CD4-positive, alpha-beta T cell treated with Interleukin-12 subunit alpha and Interleukin-12 subunit beta, for 1 hour (primary cell): ENCODE results near the gene PNPLA7.
"Not testable (repeated sequence)": the region's sequence is repeated elsewhere in the genome, so short reads cannot be mapped to it uniquely, and the experiment has no call there.

Experiments used
- DNase-seq: peaks from one replicate; pipeline ENCODE4 v3.0.0-alpha.2; 2020

The PNPLA7 gene

GRCh38 chr9:137476856-137477255 lies 73.3 kb downstream of the PNPLA7 start:
- no peak for DNase-seq

GRCh38 chr9:137475666-137476065 lies 74.5 kb downstream of the PNPLA7 start:
- no peak for DNase-seq

DNA sequence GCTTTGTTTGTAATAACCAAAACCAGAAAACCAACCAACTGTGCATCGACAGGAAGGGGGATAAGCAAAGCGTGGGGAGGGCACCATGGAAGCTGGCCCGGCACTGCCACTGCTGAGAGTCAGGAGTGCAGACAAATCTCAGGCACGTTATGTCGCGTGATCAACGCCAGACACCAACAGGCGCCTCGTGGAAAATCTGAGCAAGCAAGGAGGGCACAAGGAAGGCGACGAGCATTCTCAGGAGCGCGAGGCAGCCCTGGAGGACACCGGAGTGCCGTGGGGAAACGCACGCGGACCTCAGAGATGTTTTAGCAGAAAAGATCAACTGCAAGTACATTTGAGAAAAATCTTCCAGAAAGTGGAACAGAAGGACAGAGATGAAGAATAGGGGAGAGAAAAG lies 75.9 kb downstream of the PNPLA7 start:
- DNase-seq = no peak

DNA sequence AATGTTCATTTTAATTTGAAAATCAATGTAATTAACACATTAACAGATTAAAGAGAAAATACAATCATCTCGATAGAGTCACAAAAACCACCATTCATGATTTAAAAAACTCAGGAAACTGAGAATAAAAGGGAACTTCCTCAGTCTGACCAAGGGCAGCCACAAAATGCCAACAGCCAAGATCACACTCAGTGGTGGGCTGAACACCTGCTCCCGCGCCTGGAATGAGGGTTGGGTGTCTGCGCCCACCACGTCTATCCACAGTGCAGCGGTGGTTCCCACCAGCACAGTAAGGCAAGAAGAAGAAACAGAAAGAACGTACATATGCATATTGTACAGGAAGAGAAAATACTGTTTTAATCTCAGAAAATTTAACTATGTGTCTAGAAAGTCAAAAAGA lies 79.4 kb downstream of the PNPLA7 start:
- no peak for DNase-seq

DNA sequence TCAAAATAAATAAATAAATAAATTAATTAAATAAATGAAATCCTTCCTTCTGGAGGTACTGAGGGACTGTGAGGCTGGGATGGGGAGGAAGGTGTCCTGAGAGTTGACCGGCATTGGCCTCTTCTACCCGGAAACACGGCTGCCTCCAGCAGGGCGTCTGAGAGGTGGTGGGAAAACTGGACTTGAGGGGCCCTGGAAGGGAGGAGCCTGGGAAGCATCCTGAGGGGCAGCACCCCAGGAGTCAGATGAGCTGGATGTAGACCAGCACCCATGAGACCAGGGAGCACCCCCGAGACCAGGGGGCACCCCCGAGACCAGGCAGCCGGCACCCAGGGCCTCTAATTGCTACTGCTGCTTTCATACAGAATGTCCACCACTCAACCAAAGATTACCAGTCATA lies 82.3 kb downstream of the PNPLA7 start:
- DNase-seq = no peak

GRCh38 chr9:137467161-137467581 lies 83.0 kb downstream of the PNPLA7 start:
- DNase-seq = no peak

GRCh38 chr9:137466389-137467085 lies 83.7 kb downstream of the PNPLA7 start:
- DNase-seq = not testable (repeated sequence)

GRCh38 chr9:137465720-137466388 lies 84.3 kb downstream of the PNPLA7 start:
- DNase-seq = no peak

DNA sequence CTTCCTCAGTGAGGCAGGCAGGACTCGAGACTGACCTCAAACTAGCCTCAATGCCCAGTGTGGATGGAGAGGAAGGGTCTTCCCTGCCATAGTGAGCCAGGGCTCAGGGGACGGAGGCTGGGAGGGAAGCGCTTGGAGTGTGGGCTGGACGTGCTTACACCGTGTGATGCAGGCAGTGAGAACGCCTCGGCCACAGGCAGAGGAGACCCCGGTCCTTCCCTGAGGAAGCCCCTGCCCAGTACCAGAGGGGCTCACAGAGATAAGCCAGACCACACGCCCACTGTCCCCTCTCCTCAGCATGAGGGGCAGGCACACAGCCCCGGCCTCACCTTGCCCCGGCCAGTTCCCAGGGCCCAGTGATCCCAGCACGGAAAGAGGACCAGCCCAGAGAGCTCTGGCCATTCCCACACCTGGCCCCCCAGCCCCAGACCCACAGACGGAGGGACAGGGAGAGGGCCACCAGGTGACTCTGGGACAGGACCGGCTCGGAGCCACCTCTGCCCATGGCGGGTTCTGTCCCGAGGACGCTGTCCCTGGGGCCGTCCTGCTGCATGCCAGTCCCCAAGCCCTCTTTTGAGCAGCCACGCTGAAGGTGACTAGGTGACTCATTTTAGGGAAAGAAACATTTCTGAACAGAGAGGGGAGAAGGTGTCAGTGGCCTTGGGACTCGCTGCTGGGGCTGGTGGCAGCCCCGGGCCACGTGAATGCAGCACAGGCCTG lies 85.0 kb downstream of the PNPLA7 start:
- no peak for DNase-seq

DNA sequence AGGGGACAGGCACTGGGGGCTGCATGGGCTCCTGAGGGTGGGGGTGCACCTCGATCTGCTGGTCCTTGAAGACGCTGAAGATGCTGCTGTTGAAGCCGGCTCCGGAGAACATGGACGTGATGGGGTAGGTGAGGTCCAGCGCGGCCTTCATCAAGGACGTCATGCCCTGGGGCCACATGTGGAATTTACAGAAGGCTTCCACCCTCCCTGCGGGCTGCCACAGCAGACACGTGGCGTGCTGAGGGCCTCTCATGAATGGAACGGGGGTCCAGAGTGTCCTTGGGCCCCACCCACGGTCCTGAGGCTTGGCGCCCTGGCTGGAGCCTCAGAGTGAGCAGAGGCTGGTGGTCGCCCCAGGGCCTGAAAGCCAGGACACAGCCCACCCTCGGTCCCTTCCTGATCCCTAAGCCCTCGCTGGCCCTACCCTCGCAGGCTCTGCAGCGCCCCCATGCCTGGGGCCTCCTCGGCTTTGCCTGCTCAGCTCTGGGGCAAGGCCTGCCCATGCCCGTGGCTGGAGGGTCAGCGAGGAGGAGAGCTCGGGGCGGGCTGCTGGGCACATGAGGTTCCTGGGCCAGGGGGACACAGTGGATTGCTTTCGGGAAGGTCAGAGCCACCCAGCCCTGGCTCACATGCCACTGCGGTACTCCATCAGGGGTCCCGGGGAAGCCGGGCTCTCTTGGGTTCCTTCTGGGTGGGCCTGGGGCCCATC lies 85.8 kb downstream of the PNPLA7 start:
- no peak for DNase-seq

DNA sequence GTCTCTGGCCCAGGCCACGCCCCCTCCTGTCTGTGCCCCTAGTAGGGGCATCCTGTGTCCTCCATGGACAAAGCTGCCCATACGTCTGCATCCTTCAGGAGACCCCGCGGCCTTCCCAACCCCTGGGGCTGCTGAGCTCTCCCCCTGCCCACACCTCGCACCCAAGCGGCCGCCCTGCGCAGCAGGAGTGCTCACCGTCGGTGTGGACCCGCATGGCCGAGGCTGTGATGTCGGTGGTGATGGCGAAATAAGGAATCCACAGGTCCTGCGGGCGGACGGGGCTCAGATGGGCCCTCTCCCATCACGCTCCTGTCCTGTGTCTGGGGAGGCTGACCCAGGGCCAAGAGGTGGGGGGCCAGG lies 86.3 kb downstream of the PNPLA7 start:
- no peak for DNase-seq

DNA sequence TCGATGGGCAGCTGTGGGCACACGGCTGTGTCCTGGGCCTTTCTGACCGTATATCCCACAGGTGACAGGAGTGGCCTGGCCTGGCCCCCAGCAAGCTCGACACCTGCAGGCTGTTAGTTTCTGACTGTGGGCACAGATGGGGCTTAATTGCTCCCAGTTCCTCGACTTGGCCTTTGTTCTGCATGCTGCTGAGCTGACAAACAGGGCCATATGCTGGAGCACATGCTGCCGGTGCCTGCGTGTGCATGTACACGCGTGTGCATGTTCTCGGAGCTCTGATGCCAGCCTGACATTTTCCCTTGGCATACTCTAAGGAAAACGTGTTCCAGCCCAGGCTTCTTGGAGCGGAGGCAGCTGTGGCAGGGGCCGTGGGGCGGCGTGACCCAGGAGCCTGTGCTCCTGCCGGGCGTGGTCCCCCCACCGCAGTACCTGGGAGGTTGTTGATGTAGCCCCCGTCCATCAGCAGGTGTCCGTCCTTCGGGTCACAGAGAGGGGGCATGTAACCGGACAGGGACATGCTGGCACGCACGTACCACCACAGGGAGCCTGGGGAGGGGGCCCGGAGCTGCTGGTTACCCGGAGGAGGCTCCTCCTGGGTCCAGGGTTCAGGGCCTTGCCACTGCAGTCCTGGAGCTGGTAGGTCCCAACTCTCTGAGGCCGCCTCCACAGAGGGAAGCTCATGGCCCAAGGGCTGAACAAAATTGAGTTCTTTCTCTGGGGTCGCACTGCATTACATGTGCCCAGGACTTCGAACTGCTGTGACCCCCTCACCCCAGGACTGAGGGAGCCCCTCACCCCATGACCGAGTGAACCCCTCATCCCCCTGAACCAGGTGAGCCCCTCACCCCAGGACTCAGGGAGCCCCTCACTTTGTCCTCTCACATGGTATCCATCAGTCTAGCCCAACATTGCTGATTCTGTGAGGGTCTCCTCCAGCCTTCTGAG lies 86.9 kb downstream of the PNPLA7 start:
- no peak for DNase-seq

DNA sequence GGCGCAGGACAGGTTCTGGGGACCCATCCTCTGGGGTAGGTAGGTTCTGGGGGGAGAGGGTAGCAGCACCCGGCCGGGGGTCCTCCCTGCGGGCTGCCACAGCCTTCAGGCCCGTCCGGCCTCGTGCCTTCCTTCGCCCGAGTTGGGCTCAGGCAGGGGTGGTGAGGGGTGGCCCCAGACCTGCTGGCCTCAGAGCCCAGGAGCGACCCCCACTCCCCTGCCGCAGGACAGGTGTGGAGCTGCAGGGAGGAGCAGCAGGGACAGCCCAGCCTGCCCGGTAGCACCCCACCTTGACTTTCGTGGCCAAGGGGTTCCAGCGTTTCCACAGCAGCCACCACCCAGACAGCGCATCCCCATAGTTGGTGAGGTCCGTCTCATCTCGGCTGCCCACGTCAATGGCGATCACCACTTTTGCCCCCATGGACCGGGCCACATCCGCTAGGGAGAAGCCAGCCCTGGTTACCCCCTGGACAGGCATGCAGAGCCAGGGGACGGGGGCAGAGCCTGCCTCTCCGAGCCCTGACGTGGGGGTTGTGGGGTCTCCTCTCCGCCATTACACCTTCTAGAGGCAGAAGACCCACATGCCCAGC lies 87.7 kb downstream of the PNPLA7 start:
- DNase-seq = no peak

- peak; percentile 89 for DNase-seq
Observed at GRCh38 chr9:137461663-137462395, 88.4 kb downstream of the PNPLA7 start.

DNA sequence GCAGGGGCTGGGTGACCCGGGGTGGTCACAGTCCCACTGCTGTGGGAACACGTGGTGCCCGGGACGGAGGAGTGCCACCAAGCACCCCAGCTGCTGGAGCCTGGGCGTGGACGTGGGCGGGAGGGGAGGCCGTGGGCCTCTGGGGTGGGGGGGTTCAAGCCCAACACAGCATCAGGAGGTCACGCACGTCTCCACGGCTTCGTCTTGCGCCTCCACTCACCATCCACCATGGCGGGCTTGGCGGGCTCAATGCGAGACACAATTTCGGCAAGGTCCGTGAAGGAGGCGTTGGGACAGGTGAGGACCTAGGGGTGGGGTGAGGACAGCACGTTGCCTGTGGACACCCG lies 88.9 kb downstream of the PNPLA7 start:
- no peak for DNase-seq

DNA sequence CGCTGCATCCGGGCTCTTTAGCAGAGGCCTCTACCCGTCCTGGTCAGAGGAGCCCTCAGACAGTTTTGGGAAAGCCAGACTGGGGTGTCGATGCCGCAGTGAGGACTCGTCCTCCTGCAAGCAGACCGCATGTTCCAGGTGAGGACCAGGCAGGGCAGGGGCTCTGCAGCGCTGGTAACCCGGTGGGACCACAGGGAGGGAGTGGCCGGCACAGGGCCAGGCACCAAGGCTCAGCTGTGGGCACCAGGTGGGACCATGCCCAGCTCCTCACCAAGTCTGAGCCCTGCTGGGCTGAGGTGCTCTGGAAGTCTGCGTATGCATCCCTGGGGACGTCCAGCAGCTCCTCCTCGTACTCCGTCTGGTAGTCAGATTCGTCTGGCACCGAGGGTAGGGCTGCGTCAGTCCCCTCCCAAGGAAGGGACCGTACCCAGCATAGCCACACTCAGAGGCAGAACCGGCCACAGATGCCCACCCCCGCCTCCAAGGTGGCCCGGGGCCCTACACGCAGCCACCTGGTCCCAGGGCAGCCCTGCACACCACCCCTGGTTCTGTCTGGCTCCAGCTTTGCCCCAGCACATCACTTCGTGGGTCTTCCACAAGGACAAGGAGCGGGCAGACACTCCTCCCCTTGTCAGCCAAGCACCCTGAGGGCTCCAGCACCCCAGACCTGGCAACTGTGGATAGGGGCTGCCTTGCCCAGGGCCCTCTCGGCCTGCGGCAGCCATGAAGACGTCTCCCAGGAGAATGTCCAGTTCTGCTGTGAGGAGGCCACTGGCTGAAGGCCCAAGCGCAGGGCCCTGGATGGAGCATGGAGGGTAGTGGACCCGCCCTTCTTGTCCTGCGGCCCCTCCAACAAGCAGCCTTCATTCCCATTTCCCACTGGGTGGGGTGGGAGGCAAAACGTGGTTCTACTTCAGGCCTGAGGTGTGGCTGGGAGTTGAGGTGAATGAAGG lies 89.6 kb downstream of the PNPLA7 start:
- DNase-seq = no peak

GRCh38 chr9:137459601-137460362 lies 90.4 kb downstream of the PNPLA7 start:
- no peak for DNase-seq

DNA sequence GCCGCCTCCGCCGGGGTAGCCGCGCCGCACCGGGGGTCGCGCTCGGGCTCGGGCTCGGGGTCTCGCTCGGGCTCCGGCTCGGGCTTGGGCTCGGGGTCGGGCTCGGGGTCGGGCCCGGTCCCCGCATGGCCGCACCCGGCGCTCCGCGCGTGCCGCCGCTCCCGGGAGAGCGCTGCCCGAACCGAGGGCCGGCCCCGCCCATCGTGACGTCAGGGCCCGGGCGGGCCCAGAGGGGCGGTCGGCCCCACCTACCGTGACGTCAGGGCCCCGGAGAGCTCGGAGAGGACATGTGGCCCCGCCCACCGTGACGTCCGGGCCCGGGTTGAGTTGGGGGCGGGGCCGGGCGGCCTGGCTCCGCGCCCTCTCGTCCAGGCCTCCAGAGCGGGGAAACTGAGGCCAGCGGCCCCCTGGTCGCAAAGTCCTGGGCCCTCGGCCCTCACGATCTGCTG lies 91.0 kb downstream of the PNPLA7 start, which contains the start of gene NSMF:
NSMF (minus strand) TSS at position 183 of the 449 bp plus-strand sequence. CDS start 232 bp downstream, outside the sequence.
- DNase-seq = peak; percentile 95
